Skeletal muscle tissue (tissue), 4 donors: ENCODE data around the gene ZNF35. TPM values are rescaled to one million over a fixed set of nuclear protein-coding genes. Genes with fewer than 3 reads are reported as not detected.

Experiments
- H3K27ac ChIP-seq: one replicate; pipeline ENCODE4 v1.7.0; 2013; ENCODE audit warnings: mild to moderate bottlenecking, low read depth, low read length, inconsistent platforms
- H3K27me3 ChIP-seq, 3 donors: one replicate each; pipeline ENCODE4 v1.7.0; 2013; ENCODE audit warnings: low read length in 3 of 3; ENCODE audit not compliant: control insufficient read depth in 3 of 3, insufficient read depth in 3 of 3
- H3K36me3 ChIP-seq, 3 donors: one replicate each; pipeline ENCODE4 v1.7.0; 2013; ENCODE audit warnings: low read length in 3 of 3; ENCODE audit not compliant: control insufficient read depth in 3 of 3, insufficient read depth in 3 of 3
- H3K4me1 ChIP-seq, 3 donors: one replicate each; pipeline ENCODE4 v1.7.0; 2013; ENCODE audit warnings: low read length in 3 of 3, mild to moderate bottlenecking in 3 of 3; ENCODE audit not compliant: control insufficient read depth in 3 of 3, insufficient read depth in 3 of 3
- H3K4me3 ChIP-seq, 3 donors: one replicate each; pipeline ENCODE4 v1.7.0; 2013; ENCODE audit warnings: low read length in 3 of 3
- H3K9ac ChIP-seq, 3 donors: one replicate each; pipeline ENCODE4 v1.7.0; 2013; ENCODE audit warnings: low read length in 3 of 3, mild to moderate bottlenecking in 3 of 3, moderate library complexity in 2 of 3, low read depth in 1 of 3
- H3K9me3 ChIP-seq, 3 donors: one replicate each; pipeline ENCODE4 v1.7.0; 2013; ENCODE audit warnings: low read length in 3 of 3; ENCODE audit not compliant: control insufficient read depth in 3 of 3
- total RNA-seq: library from RNA; depleted of rRNA; stranded (reverse); fragments of >200 nt; gene quantifications from one replicate; pipeline ENCODE4 v1.2.3, GENCODE V29; 2014
- donor health status: Osteomylitis.

The ZNF35 gene
- total RNA-seq, 1 donor from 2014 or later, result 11.5 TPM

- Histone ChIP-seq H3K27ac (no peak overlapping the region), H3K4me3 (no peak overlapping the region), H3K36me3 (peaks cover 0 to 11% (median 6%) of the 10 kb centered on the region in 3 donors), H3K9ac (no peak overlapping the region), H3K4me1 (peaks cover 0 to 9% (median 4%) of the 10 kb centered on the region in 3 donors), H3K27me3 (peaks cover 0 to 2% (median 0%) of the 10 kb centered on the region in 3 donors), H3K9me3 (peaks cover 0 to 2% (median 0%) of the 10 kb centered on the region in 3 donors)
Observed at GRCh38 chr3:44680921-44681455, 32.5 kb downstream of the ZNF35 start.

- peaks cover 0 to 9% (median 4%) of the 10 kb centered on the region in 3 donors for H3K4me1 ChIP-seq
- H3K9ac ChIP-seq, result no peak overlapping the region
- H3K27me3 ChIP-seq, result peaks cover 0 to 4% (median 0%) of the 10 kb centered on the region in 3 donors
- no peak overlapping the region for H3K4me3 ChIP-seq
- H3K9me3 ChIP-seq, result peaks cover 0 to 2% (median 0%) of the 10 kb centered on the region in 3 donors
- H3K27ac ChIP-seq, result no peak overlapping the region
- peaks cover 0 to 11% (median 6%) of the 10 kb centered on the region in 3 donors for H3K36me3 ChIP-seq
Observed at GRCh38 chr3:44682182-44682896, 33.8 kb downstream of the ZNF35 start.

DNA sequence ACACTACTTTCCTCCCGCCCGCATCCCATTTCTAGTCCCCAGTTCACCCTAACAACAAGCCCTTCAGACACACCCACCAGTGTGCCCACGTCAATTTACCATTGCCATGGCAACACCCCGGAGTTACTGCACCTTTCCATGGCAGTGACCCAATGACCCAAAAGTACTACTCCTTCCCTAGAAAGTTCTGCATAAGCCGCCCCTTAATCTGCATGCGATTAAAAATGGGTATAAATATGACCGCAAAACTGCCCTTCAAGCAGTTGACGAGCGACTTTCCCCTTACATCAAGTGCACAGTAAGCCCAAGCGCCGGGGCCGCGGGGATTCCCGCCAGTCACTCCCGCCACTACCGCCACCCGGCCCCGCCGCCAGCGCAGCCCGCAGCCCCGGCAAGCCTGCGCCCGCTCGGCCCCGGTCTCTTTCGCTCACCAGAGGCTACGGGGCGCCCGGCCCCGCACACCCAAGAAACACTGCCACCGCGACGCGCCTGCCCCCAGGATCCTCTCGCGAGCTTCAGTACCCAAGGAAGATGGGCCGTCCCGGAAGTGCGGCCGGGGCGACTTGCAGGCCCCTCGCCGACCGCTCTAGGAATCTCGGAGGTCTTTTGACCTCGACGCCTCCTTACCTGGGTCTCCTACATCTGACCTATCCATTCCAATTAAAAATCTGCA, 36.7 kb downstream of the ZNF35 start:
- H3K4me3 ChIP-seq, result peak overlapping the region; percentile 71 to 78 (median 77)
- H3K27ac ChIP-seq, result no peak overlapping the region
- peak overlapping the region; percentile 26 to 68 (median 60) for H3K9ac ChIP-seq

DNA sequence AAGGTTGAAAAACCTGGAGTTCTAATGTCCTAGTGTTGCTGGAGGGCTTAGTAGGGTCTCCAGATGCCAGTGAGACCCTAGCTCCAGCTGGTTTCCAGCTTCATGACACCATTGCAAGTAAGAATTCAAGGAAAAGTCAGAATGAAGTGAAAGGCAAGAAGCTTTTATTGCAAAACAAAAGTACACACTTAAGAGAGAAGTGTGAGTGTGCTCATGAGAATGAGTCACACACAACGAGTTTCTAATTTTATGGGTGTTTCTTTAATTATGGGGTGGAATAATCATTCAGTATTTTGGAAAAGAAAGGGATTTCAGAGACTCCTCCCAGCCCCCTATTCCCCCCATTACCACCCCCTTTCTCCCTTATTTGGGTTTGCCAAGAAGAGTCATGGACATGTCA, 39.4 kb downstream of the ZNF35 start:
- peaks cover 0 to 4% (median 4%) of the 10 kb centered on the region in 3 donors for H3K27me3 ChIP-seq
- peaks cover 0 to 9% (median 4%) of the 10 kb centered on the region in 3 donors for H3K4me1 ChIP-seq
- H3K9ac ChIP-seq, result no peak overlapping the region
- H3K36me3 ChIP-seq, result peaks cover 0 to 9% (median under 1%) of the 10 kb centered on the region in 3 donors
- H3K9me3 ChIP-seq, result no peaks in the 10 kb centered on the region
- no peak overlapping the region for H3K27ac ChIP-seq
- H3K4me3 ChIP-seq, result no peak overlapping the region

More for the DNA sequence above, 36.7 kb downstream of the ZNF35 start:
- H3K4me1 ChIP-seq, result peaks cover 0 to 9% (median 4%) of the 10 kb centered on the region in 3 donors
- H3K27me3 ChIP-seq, result peaks cover 0 to 4% (median 4%) of the 10 kb centered on the region in 3 donors
- peaks cover 0 to 2% (median 0%) of the 10 kb centered on the region in 3 donors for H3K9me3 ChIP-seq
- H3K36me3 ChIP-seq, result peaks cover 0 to 11% (median 6%) of the 10 kb centered on the region in 3 donors

Other genes with a start within 250 kb of the ZNF35 start
- gene ZNF445, start 171.1 kb upstream of the ZNF35 start, total RNA-seq, result 12.0 TPM
- gene ZKSCAN7, start 93.5 kb upstream of the ZNF35 start, total RNA-seq, result 15.7 TPM
- gene ZNF660, start 63.8 kb upstream of the ZNF35 start, total RNA-seq, result 3.1 TPM
- gene ZNF197, start 23.7 kb upstream of the ZNF35 start, total RNA-seq, result 11.5 TPM
- 5.2 TPM for gene ZNF502, start 63.9 kb downstream of the ZNF35 start, total RNA-seq
- gene ZNF501, start 80.9 kb downstream of the ZNF35 start, total RNA-seq, result 5.2 TPM
- 12.0 TPM for gene KIAA1143, start 112.9 kb downstream of the ZNF35 start, total RNA-seq
- 6.3 TPM for gene KIF15, start 113.1 kb downstream of the ZNF35 start, total RNA-seq
- gene TMEM42, start 213.2 kb downstream of the ZNF35 start, total RNA-seq, result 7.3 TPM
- not detected for gene TGM4, start 225.9 kb downstream of the ZNF35 start, total RNA-seq